Testis (tissue), 2 donors: ENCODE data around the gene PCCB.

Experiments
- CTCF ChIP-seq, 3 experiments: fragments of 450-650 bp in 2 of 3; fragments of 200-600 bp in 1 of 3; sonication (generic) in 1 of 3; IDR thresholded peaks; one replicate each; pipeline ENCODE4 v1.5.1; 2016 to 2019; ENCODE audit warnings: antibody characterized with exemption in 3 of 3, mild to moderate bottlenecking in 2 of 3, moderate library complexity in 1 of 3
- POLR2A ChIP-seq: fragments of 450-650 bp; IDR thresholded peaks from one replicate; pipeline ENCODE4 v1.6.1; 2017; ENCODE audit warnings: antibody characterized with exemption, mild to moderate bottlenecking, moderate library complexity

- TF ChIP-seq CTCF (IDR thresholded peaks at IDR 0.05) (no peak), POLR2A (no peak)
Measured at GRCh38 chr3:136311261-136311660, 61.1 kb downstream of the PCCB start.
